GM03348 (cell line): Measurements from ENCODE around the gene CACUL1.

ENCODE experiments used
- DNase-seq: peaks from one replicate; pipeline ENCODE4 v3.0.0; 2012; ENCODE audit warnings: low spot score

Gene CACUL1

DNA sequence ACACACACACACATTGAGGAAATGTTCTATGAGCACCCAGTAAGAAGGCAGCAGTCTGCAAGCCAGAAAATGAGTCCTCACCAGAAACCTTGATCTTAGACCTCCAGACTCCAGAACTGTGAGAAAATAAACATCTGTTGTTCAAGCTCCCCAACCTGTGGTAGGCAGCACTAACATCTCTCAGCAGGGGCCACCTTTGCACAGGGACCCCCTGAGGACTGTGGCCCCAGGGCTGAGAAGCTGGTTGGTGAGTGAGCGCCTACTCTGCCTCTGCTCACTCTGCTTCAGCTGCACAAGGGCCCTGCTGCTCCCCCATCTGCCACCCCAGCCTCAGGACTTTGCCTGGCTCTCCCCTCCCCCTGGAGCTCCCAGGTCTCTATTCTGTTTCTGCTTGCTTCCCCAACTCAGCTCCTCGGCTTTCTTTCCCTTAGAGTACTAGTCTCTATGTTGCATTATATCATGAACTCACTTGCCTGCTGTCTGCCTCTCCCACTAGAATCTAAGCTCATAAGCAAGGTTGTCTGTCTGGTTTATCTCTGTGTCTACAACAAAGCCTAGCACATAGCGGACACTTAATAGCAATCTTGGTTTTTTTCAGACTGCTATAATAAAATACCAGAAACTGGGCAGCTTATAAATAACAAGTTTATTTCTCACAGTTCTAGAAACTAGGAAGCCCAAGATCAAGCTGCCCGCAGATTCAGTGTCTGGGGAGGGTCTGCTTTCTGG is 118.9 kb downstream of the CACUL1 start:
- no peak for DNase-seq

- no peak for DNase-seq
Observed at GRCh38 chr10:118633786-118634185, 121.0 kb downstream of the CACUL1 start.

DNA sequence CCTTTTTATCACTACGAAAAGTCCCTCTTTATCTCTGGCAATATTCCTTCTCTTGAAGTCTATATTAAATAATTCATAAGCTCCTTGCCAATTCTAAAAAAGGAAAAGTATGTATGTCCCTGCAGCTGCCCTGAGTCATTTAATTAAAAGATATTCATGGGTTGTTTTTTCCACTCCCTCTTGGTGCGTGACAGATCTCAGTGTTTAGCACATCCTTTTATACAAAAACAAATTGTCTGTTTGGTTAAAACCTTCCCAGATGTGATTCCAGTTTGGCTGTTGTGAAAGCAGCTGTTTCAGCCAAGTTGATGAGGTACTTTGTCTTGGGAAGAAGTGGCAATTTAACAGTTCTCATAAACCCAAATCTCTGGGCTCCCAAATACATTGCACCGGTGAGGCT is 125.6 kb downstream of the CACUL1 start:
- DNase-seq = peak; percentile 27

GRCh38 chr10:118628397-118628796 is 126.4 kb downstream of the CACUL1 start:
- no peak for DNase-seq

DNA sequence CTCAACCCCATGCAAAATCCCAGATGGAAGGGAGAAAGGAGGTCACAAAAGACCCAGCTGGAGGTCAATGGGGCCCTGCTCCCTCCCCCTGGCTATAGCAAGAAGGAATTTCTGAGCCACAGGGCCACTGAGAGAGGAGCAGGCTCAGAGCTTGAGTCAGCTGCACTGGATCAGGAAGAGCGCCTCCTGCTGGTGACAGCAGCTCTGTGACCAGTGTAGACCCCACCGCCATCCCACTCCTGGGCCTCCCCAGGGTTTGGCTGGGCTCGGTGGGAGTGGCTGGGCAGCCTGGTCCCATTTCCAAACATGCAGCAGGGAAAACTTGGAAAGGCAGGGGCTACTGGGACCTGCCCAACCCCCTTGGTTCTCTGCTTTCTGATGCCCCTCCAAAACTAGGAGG is 127.8 kb downstream of the CACUL1 start:
- DNase-seq = no peak
